Fibroblast of mammary gland (primary cell): ENCODE measurements around the gene RBM24.

ENCODE experiments used
- DNase-seq: peaks from one replicate; pipeline ENCODE4 v3.0.0-alpha.2; 2010; ENCODE audit warnings: low read depth
- H3K4me3 ChIP-seq: 2 replicates; pipeline ENCODE4 v1.5.1; 2011; ENCODE audit warnings: low read depth, mild to moderate bottlenecking, low read length, moderate library complexity; ENCODE audit not compliant: control insufficient read depth
- TF ChIP-seq, protein P1 (sequence below): conservative IDR thresholded peaks from 2 replicates; pipeline ENCODE4 v1.5.1; 2011; ENCODE audit warnings: low read depth, low read length, inconsistent platforms; ENCODE audit not compliant: control insufficient read depth, insufficient read depth

The RBM24 gene

GRCh38 chr6:17281497-17282481 is 628 bp downstream of the RBM24 start:
- TF ChIP-seq, protein P1, sequence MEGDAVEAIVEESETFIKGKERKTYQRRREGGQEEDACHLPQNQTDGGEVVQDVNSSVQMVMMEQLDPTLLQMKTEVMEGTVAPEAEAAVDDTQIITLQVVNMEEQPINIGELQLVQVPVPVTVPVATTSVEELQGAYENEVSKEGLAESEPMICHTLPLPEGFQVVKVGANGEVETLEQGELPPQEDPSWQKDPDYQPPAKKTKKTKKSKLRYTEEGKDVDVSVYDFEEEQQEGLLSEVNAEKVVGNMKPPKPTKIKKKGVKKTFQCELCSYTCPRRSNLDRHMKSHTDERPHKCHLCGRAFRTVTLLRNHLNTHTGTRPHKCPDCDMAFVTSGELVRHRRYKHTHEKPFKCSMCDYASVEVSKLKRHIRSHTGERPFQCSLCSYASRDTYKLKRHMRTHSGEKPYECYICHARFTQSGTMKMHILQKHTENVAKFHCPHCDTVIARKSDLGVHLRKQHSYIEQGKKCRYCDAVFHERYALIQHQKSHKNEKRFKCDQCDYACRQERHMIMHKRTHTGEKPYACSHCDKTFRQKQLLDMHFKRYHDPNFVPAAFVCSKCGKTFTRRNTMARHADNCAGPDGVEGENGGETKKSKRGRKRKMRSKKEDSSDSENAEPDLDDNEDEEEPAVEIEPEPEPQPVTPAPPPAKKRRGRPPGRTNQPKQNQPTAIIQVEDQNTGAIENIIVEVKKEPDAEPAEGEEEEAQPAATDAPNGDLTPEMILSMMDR = no peak
- DNase-seq = no peak
- H3K4me3 ChIP-seq = peak overlapping the region; percentile 58

DNA sequence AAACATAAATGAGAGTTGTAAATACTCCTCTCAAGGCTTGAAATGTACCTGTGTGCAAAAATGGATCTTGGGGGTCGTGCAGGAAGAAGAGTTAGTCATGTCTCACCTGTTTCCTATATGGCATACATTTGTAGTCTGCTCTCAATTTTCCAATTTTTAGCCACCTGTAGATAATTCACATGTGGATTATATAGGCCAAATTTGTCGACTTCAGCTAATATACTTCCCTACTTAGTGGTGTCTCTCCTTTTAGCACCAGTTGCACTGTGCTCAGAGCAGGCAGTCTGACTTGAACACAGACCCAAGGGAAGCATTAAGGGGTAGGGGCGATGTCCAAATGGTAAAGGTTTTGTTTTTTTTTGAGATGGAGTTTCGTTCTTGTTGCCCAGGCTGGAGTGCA is 1.9 kb downstream of the RBM24 start:
- H3K4me3 ChIP-seq = no peak overlapping the region
- TF ChIP-seq, protein P1 = no peak
- no peak for DNase-seq

DNA sequence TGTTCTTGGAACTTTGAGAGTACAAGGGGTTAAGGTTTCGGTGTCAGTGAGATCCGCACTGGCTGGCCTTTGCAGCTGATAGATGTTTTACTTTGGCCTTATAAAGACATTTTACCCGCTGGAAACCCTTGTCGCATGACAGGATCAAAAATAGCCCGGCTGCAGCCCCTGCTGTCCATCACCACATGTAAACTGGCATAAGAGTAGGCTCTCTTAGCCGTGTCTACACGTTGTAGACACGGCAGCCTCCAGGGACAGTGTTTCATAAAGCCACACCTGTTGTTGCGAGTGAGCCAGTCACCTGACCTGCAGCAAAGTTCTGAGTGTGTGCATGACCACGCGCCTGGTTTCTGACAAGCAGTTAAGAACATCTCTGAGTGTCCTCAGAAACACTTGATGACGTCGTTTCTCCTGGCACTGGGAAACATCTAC is 8.5 kb downstream of the RBM24 start:
- peak; percentile 56 for DNase-seq
- TF ChIP-seq, protein P1 = no peak
- H3K4me3 ChIP-seq = no peak overlapping the region

- TF ChIP-seq, protein P1 = no peak
- no peak for DNase-seq
- H3K4me3 ChIP-seq = no peak overlapping the region
Measured at GRCh38 chr6:17291778-17292177, 10.6 kb downstream of the RBM24 start.

GRCh38 chr6:17292600-17293133 is 11.5 kb downstream of the RBM24 start:
- no peak overlapping the region for H3K4me3 ChIP-seq
- TF ChIP-seq, protein P1 = no peak
- no peak for DNase-seq

DNA sequence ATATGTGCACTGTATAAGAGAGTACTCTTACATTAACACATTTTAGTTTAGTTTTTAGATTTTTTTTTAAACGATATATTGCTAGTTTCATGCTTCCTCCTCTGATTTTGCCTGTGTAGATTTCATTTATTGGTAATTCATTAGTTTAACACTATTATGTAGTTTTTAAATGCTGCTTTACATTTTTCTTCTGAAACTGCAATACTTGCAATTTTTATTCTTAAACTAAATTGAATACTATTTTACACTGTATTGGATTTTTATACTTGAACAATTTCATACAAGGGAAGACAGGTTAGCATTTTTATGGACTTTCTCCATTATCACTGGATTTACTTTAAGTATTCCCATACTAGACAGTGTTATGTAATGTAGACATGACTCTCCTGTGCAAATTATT is 12.2 kb downstream of the RBM24 start:
- no peak for DNase-seq
- no peak overlapping the region for H3K4me3 ChIP-seq
- TF ChIP-seq, protein P1 = no peak
